H9 (cell line): Measurements from ENCODE around the gene LIPH. TPM values are rescaled to one million over a fixed set of nuclear protein-coding genes. Genes with fewer than 3 reads are reported as not detected.

Experiments
- DNase-seq: peaks from one replicate; pipeline ENCODE4 v3.0.0-alpha.2; 2017
- H2AFZ ChIP-seq: one replicate; pipeline ENCODE4 v1.6.1; 2013; ENCODE audit warnings: mild to moderate bottlenecking, low read length, control low read depth, moderate library complexity
- H2AK5ac ChIP-seq: 2 replicates; pipeline ENCODE4 v1.6.1; 2013; ENCODE audit warnings: low read length, control low read depth, mixed read lengths; ENCODE audit not compliant: insufficient read length
- H2BK120ac ChIP-seq: one replicate; pipeline ENCODE4 v1.6.1; 2013; ENCODE audit warnings: low read depth, mild to moderate bottlenecking, low read length, control low read depth, inconsistent platforms; ENCODE audit not compliant: poor library complexity, severe bottlenecking
- H2BK12ac ChIP-seq: 2 replicates; pipeline ENCODE4 v1.6.1; 2013; ENCODE audit warnings: low read length, control low read depth, mixed read lengths, low read depth; ENCODE audit not compliant: insufficient read length
- H2BK15ac ChIP-seq: 2 replicates; pipeline ENCODE4 v1.6.1; 2013; ENCODE audit warnings: low read depth, low read length, control low read depth
- H2BK20ac ChIP-seq: one replicate; pipeline ENCODE4 v1.6.1; 2013; ENCODE audit warnings: low read depth, mild to moderate bottlenecking, low read length, control low read depth, inconsistent platforms; ENCODE audit not compliant: poor library complexity, severe bottlenecking
- H2BK5ac ChIP-seq: 2 replicates; pipeline ENCODE4 v1.6.1; 2013; ENCODE audit warnings: low read length, control low read depth, mixed read lengths; ENCODE audit not compliant: insufficient read length
- H3K14ac ChIP-seq: 2 replicates; pipeline ENCODE4 v1.6.1; 2013; ENCODE audit warnings: low read length, control low read depth; ENCODE audit not compliant: insufficient read depth
- H3K18ac ChIP-seq: 2 replicates; pipeline ENCODE4 v1.6.1; 2013; ENCODE audit warnings: low read depth, mild to moderate bottlenecking, mixed read lengths, low read length, control low read depth; ENCODE audit not compliant: insufficient read length
- H3K23ac ChIP-seq: 2 replicates; pipeline ENCODE4 v1.6.1; 2013; ENCODE audit warnings: low read length, control low read depth, mixed read lengths, low read depth; ENCODE audit not compliant: insufficient read length
- H3K23me2 ChIP-seq: 2 replicates; pipeline ENCODE4 v1.6.1; 2013; ENCODE audit warnings: low read depth, mild to moderate bottlenecking, mixed read lengths, low read length, control low read depth; ENCODE audit not compliant: insufficient read length, poor library complexity, severe bottlenecking
- H3K27ac ChIP-seq: 2 replicates; pipeline ENCODE4 v1.5.1; 2013; ENCODE audit warnings: low read length, control low read depth, mixed read lengths, low read depth; ENCODE audit not compliant: insufficient read length
- H3K27me3 ChIP-seq: 2 replicates; pipeline ENCODE4 v1.6.1; 2013; ENCODE audit warnings: low read length, control low read depth, inconsistent platforms; ENCODE audit not compliant: insufficient read depth
- H3K4ac ChIP-seq: 2 replicates; pipeline ENCODE4 v1.6.1; 2013; ENCODE audit warnings: low read depth, mild to moderate bottlenecking, control low read depth, inconsistent platforms, low read length, moderate library complexity
- H3K4me1 ChIP-seq: 2 replicates; pipeline ENCODE4 v1.6.1; 2013; ENCODE audit warnings: low read length, control low read depth, inconsistent platforms; ENCODE audit not compliant: insufficient read depth
- H3K4me2 ChIP-seq: 2 replicates; pipeline ENCODE4 v1.6.1; 2013; ENCODE audit warnings: low read length, control low read depth, mixed read lengths; ENCODE audit not compliant: insufficient read length, insufficient read depth
- H3K56ac ChIP-seq: 2 replicates; pipeline ENCODE4 v1.6.1; 2013; ENCODE audit warnings: low read depth, mild to moderate bottlenecking, mixed read lengths, low read length, control low read depth; ENCODE audit not compliant: insufficient read length
- H3K79me1 ChIP-seq: 2 replicates; pipeline ENCODE4 v1.6.1; 2013; ENCODE audit warnings: low read depth, mild to moderate bottlenecking, moderate library complexity, low read length, control low read depth, inconsistent platforms; ENCODE audit not compliant: insufficient read depth, poor library complexity, severe bottlenecking
- H3K79me2 ChIP-seq: 2 replicates; pipeline ENCODE4 v1.6.1; 2013; ENCODE audit warnings: low read length, control low read depth, inconsistent platforms; ENCODE audit not compliant: insufficient read depth
- H3K9ac ChIP-seq: 2 replicates; pipeline ENCODE4 v1.6.1; 2013; ENCODE audit warnings: low read length, control low read depth, mixed read lengths; ENCODE audit not compliant: insufficient read length; ENCODE audit errors: extremely low read depth
- H3K9me3 ChIP-seq: one replicate; pipeline ENCODE4 v1.6.1; 2013; ENCODE audit warnings: low read depth, low read length, inconsistent platforms; ENCODE audit not compliant: control insufficient read depth
- H3T11ph ChIP-seq: one replicate; pipeline ENCODE4 v1.6.1; 2013; ENCODE audit warnings: mild to moderate bottlenecking, low read length, control low read depth, inconsistent platforms
- H4K20me1 ChIP-seq: one replicate; pipeline ENCODE4 v1.6.1; 2013; ENCODE audit not compliant: control insufficient read depth, insufficient read length, insufficient read depth
- H4K5ac ChIP-seq: 2 replicates; pipeline ENCODE4 v1.6.1; 2013; ENCODE audit warnings: low read depth, mild to moderate bottlenecking, mixed read lengths, low read length, control low read depth; ENCODE audit not compliant: insufficient read length
- H4K8ac ChIP-seq: replicated peaks from 2 replicates; pipeline ENCODE4 v1.6.1; 2013; ENCODE audit warnings: low read length, control low read depth, mixed read lengths, low read depth; ENCODE audit not compliant: insufficient read length
- H4K91ac ChIP-seq: 2 replicates; pipeline ENCODE4 v1.6.1; 2013; ENCODE audit warnings: low read depth, mild to moderate bottlenecking, moderate library complexity, mixed read lengths, low read length, control low read depth; ENCODE audit not compliant: insufficient read length
- H3K27ac Mint-ChIP-seq, 3 experiments: 2 replicates in 2 of 3; 3 replicates in 1 of 3; pipeline ENCODE4 v1.8.0; 2020 to 2021; ENCODE audit warnings: mixed read lengths in 3 of 3, mild to moderate bottlenecking in 1 of 3, moderate library complexity in 1 of 3
- H3K27me3 Mint-ChIP-seq: 2 replicates; pipeline ENCODE4 v1.8.0; 2021; ENCODE audit warnings: low read depth, mild to moderate bottlenecking, moderate library complexity, mixed read lengths
- H3K36me3 Mint-ChIP-seq, 3 experiments: 2 replicates in 2 of 3; 3 replicates in 1 of 3; pipeline ENCODE4 v1.8.0; 2020 to 2021; ENCODE audit warnings: low read depth in 3 of 3, mixed read lengths in 3 of 3; ENCODE audit not compliant: insufficient read depth in 1 of 3
- H3K4me1 Mint-ChIP-seq, 2 experiments: 2 replicates each; pipeline ENCODE4 v1.8.0; 2020; ENCODE audit warnings: mixed read lengths in 2 of 2
- H3K4me3 Mint-ChIP-seq, 2 experiments: 2 replicates in 1 of 2; 3 replicates in 1 of 2; pipeline ENCODE4 v1.8.0; 2020 to 2021; ENCODE audit warnings: mild to moderate bottlenecking in 2 of 2, mixed read lengths in 2 of 2, moderate library complexity in 1 of 2
- H3K9me3 Mint-ChIP-seq, 2 experiments: 2 replicates in 1 of 2; 3 replicates in 1 of 2; pipeline ENCODE4 v1.8.0; 2020; ENCODE audit warnings: mild to moderate bottlenecking in 2 of 2, mixed read lengths in 2 of 2, moderate library complexity in 1 of 2
- WGBS: extraction: QIAGEN DNeasy Blood & Tissue Kit; methylation state at CpG from one replicate; pipeline ENCODE4 v1.1.7; 2013; ENCODE audit warnings: missing lambda C conversion rate, low lambda C conversion rate, mixed read lengths; ENCODE audit not compliant: insufficient read length; ENCODE audit errors: extremely low coverage; 5-methylcytosine and 5-hydroxymethylcytosine counted together
- total RNA-seq: library from RNA; stranded (reverse); gene quantifications from 2 replicates; pipeline ENCODE4 v1.2.1, GENCODE V29; 2021
- TF ChIP-seq, protein P1 (sequence below): fragments of 200-600 bp; sonication (generic); conservative IDR thresholded peaks from 3 replicates; pipeline ENCODE4 v1.8.0; 2021; ENCODE audit warnings: antibody characterized with exemption, mild to moderate bottlenecking

Gene LIPH
- total RNA-seq, 1 experiment from 2014 or later: 0.17 TPM

GRCh38 chr3:185526349-185526951 is 25.9 kb downstream of the LIPH start:
- WGBS: no CpG with 5 or more reads among the region's 2 CpGs

More at GRCh38 chr3:185526349-185526951, 25.9 kb downstream of the LIPH start:
- Mint-ChIP-seq H3K27ac (no peak overlapping the region), H3K4me1 (no peaks in the 10 kb centered on the region), H3K9me3 (no peaks in the 10 kb centered on the region), H3K36me3 (no peaks in the 10 kb centered on the region), H3K27me3 (peaks cover 2% of the 10 kb centered on the region), H3K4me3 (no peak overlapping the region)
- H4K8ac ChIP-seq: no peak overlapping the region
- no peak overlapping the region for H3K56ac ChIP-seq
- H3K4me2 ChIP-seq: no peak overlapping the region
- no peak overlapping the region for H3K27ac ChIP-seq
- no peak overlapping the region for H3K23ac ChIP-seq
- H2AK5ac ChIP-seq: no peak overlapping the region
- H2BK12ac ChIP-seq: no peak overlapping the region
- no peak overlapping the region for H2BK15ac ChIP-seq
- no peak overlapping the region for H2BK20ac ChIP-seq
- TF ChIP-seq, protein P1, sequence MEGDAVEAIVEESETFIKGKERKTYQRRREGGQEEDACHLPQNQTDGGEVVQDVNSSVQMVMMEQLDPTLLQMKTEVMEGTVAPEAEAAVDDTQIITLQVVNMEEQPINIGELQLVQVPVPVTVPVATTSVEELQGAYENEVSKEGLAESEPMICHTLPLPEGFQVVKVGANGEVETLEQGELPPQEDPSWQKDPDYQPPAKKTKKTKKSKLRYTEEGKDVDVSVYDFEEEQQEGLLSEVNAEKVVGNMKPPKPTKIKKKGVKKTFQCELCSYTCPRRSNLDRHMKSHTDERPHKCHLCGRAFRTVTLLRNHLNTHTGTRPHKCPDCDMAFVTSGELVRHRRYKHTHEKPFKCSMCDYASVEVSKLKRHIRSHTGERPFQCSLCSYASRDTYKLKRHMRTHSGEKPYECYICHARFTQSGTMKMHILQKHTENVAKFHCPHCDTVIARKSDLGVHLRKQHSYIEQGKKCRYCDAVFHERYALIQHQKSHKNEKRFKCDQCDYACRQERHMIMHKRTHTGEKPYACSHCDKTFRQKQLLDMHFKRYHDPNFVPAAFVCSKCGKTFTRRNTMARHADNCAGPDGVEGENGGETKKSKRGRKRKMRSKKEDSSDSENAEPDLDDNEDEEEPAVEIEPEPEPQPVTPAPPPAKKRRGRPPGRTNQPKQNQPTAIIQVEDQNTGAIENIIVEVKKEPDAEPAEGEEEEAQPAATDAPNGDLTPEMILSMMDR: no peak
- H2BK120ac ChIP-seq: no peak overlapping the region
- no peak overlapping the region for H2AFZ ChIP-seq
- H3K9ac ChIP-seq: no peak overlapping the region
- H3K18ac ChIP-seq: no peak overlapping the region
- no peaks in the 10 kb centered on the region for H3K27me3 ChIP-seq
- no peaks in the 10 kb centered on the region for H4K20me1 ChIP-seq
- no peaks in the 10 kb centered on the region for H3K23me2 ChIP-seq
- no peak overlapping the region for H2BK5ac ChIP-seq
- H3K9me3 ChIP-seq: no peaks in the 10 kb centered on the region
- no peaks in the 10 kb centered on the region for H3K79me1 ChIP-seq
- DNase-seq: no peak
- H3T11ph ChIP-seq: no peak overlapping the region
- no peaks in the 10 kb centered on the region for H3K4me1 ChIP-seq
- no peak overlapping the region for H4K91ac ChIP-seq
- H3K4ac ChIP-seq: no peak overlapping the region
- H4K5ac ChIP-seq: no peak overlapping the region
- no peaks in the 10 kb centered on the region for H3K79me2 ChIP-seq
- no peak overlapping the region for H3K14ac ChIP-seq
